Ascending aorta (tissue), 2 donors: ENCODE data around the gene CDRT4. TPM values are rescaled to one million over a fixed set of nuclear protein-coding genes. Genes with fewer than 3 reads are reported as not detected.

Experiments used
- DNase-seq, 2 donors: peaks; one replicate each; pipeline ENCODE4 v3.0.0-alpha.2; 2019; ENCODE audit warnings: low spot score in 2 of 2
- H3K27ac ChIP-seq, 2 donors: fragments of 200-600 bp; sonication (generic); one replicate each; pipeline ENCODE4 v1.5.1; 2016 to 2017; ENCODE audit warnings: mild to moderate bottlenecking in 1 of 2
- H3K27me3 ChIP-seq: fragments of 200-600 bp; sonication (generic); one replicate; pipeline ENCODE4 v1.5.1; 2017
- H3K36me3 ChIP-seq, 2 donors: fragments of 200-600 bp; sonication (generic); one replicate each; pipeline ENCODE4 v1.5.1; 2016
- H3K4me1 ChIP-seq, 2 donors: fragments of 200-600 bp; sonication (generic); one replicate each; pipeline ENCODE4 v1.5.1; 2016 to 2017; ENCODE audit warnings: mild to moderate bottlenecking in 1 of 2
- H3K4me3 ChIP-seq, 2 donors: fragments of 200-600 bp; sonication (generic); one replicate each; pipeline ENCODE4 v1.5.1; 2016 to 2017; ENCODE audit warnings: mild to moderate bottlenecking in 1 of 2
- H3K9me3 ChIP-seq, 2 donors: fragments of 200-600 bp; sonication (generic); one replicate each; pipeline ENCODE4 v1.5.1; 2016
- CTCF ChIP-seq, 3 experiments: fragments of 200-600 bp in 2 of 3; fragments of 450-650 bp in 1 of 3; sonication (generic) in 2 of 3; IDR thresholded peaks; one replicate each; pipeline ENCODE4 v1.5.1; 2016 to 2019; ENCODE audit warnings: antibody characterized with exemption in 3 of 3, mild to moderate bottlenecking in 1 of 3, moderate library complexity in 1 of 3
- intact Hi-C: fragments of 100-400 bp; cut with DNase I; formaldehyde crosslinking; loops from one replicate; pipeline ENCODE4 v1.15.1; 2023
- total RNA-seq: library from RNA; depleted of rRNA; stranded (reverse); fragments of >200 nt; gene quantifications from one replicate; pipeline ENCODE4 v1.1.0, GENCODE V29; 2016

The CDRT4 gene
- total RNA-seq, 1 donor from 2014 or later: 3.7 TPM

DNA sequence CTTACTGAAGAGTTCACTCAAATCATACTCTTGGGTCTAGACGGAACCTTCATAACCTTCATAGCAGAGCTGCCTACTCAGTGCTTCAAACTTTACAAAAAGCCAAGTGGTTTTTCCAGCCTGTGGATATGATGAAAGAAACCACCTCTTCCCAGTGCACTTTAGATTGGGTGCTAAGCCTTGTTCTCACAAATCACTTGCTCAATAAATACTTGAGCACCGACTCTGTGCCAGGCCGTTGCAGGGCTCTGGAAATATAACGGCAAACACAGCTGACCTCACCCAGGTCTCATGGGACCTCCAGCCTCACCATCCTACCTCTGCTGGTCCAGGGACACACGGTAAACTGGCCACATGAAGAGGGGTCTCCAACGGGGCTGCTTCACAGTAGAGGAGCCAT lies 35.7 kb downstream of the CDRT4 start:
- no peak for TF ChIP-seq CTCF (IDR thresholded peaks at IDR 0.05)
- Histone ChIP-seq H3K4me1 (no peaks in the 10 kb centered on the region), H3K27me3 (no peaks in the 10 kb centered on the region), H3K27ac (no peak overlapping the region), H3K36me3 (no peaks in the 10 kb centered on the region), H3K4me3 (no peak overlapping the region), H3K9me3 (no peaks in the 10 kb centered on the region)
- intact Hi-C loops: no loop called here
- no peak for DNase-seq

GRCh38 chr17:15431196-15431595 lies 36.2 kb downstream of the CDRT4 start:
- Histone ChIP-seq H3K27me3 (no peaks in the 10 kb centered on the region), H3K4me3 (no peak overlapping the region), H3K4me1 (no peaks in the 10 kb centered on the region), H3K36me3 (no peaks in the 10 kb centered on the region), H3K27ac (no peak overlapping the region), H3K9me3 (no peaks in the 10 kb centered on the region)
- intact Hi-C loops: no loop called here
- TF ChIP-seq CTCF (IDR thresholded peaks at IDR 0.05): no peak
- DNase-seq: no peak

DNA sequence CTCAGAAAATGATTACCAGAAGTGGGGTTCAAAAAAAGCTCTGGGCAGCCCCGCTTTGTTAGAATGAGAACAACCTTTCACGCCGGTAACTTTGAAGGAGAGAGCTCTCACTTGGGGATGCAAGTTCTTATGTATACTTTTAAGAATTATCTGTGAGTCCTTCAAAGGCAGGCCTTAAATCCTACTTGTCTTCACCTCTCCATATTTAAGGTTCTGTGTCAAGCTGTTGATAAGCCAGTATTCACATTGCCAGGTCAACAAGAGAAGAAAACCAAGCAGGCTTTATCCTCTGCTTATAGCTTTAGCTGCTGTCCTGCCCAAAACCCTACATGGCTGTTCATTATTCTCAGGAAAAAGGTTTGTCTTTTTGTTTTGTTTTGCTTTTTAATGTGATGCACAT lies 42.9 kb downstream of the CDRT4 start:
- no peak for DNase-seq
- Histone ChIP-seq H3K27ac (no peak overlapping the region), H3K4me3 (no peak overlapping the region), H3K9me3 (no peaks in the 10 kb centered on the region), H3K4me1 (no peaks in the 10 kb centered on the region), H3K27me3 (no peaks in the 10 kb centered on the region), H3K36me3 (no peaks in the 10 kb centered on the region)
- intact Hi-C loops: no loop called here
- no peak for TF ChIP-seq CTCF (IDR thresholded peaks at IDR 0.05)

GRCh38 chr17:15422392-15422965 lies 44.9 kb downstream of the CDRT4 start:
- H3K36me3 ChIP-seq: no peaks in the 10 kb centered on the region
- no peak for TF ChIP-seq CTCF (IDR thresholded peaks at IDR 0.05)
- no peak overlapping the region for H3K4me3 ChIP-seq
- H3K27me3 ChIP-seq: no peaks in the 10 kb centered on the region
- no peak for DNase-seq
- no peaks in the 10 kb centered on the region for H3K4me1 ChIP-seq
- no peak overlapping the region for H3K27ac ChIP-seq
- intact Hi-C loops: no loop called here
- no peaks in the 10 kb centered on the region for H3K9me3 ChIP-seq

GRCh38 chr17:15418781-15419180 lies 48.6 kb downstream of the CDRT4 start:
- no peak overlapping the region for H3K27ac ChIP-seq

More at GRCh38 chr17:15418781-15419180, 48.6 kb downstream of the CDRT4 start:
- Histone ChIP-seq H3K9me3 (no peaks in the 10 kb centered on the region), H3K4me3 (no peak overlapping the region), H3K4me1 (no peaks in the 10 kb centered on the region), H3K36me3 (no peaks in the 10 kb centered on the region), H3K27me3 (no peaks in the 10 kb centered on the region)
- no peak for DNase-seq
- intact Hi-C loops: no loop called here
- TF ChIP-seq CTCF (IDR thresholded peaks at IDR 0.05): no peak
